ENCODE data around the gene CNIH1. TPM values are rescaled to one million over a fixed set of nuclear protein-coding genes. Genes with fewer than 3 reads are reported as not detected.

The CNIH1 gene
- total and polyA plus RNA-seq, 2 of the 13 experiments (the other 11 are each of a cell fraction or from before 2014, with no cell fraction given), result 166 to 421 TPM

DNA sequence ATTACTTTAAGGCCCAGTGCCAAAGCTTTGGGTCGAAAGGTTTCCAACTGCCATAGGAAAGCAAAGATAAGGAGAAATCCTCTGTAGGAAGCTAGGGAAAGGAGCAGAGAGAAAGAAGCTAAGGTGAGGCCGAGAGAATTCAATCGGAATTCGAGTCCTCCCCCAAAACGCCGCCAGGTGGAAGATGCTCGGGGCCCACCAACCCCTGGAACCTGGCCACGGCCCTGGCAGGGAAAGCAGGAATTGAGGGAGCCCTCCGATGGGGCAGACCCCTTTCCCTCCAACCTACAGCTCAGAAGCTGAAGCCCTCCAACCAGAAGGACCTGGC, 47.1 kb upstream of the CNIH1 start (continued):
- TF ChIP-seq ZNF609 (CRISPR knock-in tag; IDR thresholded peaks at IDR 0.05; ENCODE audit: borderline replicate concordance) (no peak), ZNF18 (CRISPR knock-in tag; IDR thresholded peaks at IDR 0.05; ENCODE audit: insufficient replicate concordance) (no peak), GATAD2A (CRISPR knock-in tag; IDR thresholded peaks at IDR 0.05) (no peak), PPARG (CRISPR knock-in tag; conservative IDR thresholded peaks at IDR 0.05) (no peak), FOXK2 (IDR thresholded peaks at IDR 0.05) (no peak), ONECUT2 (CRISPR knock-in tag; IDR thresholded peaks at IDR 0.05) (no peak), ZNF678 (CRISPR knock-in tag; IDR thresholded peaks at IDR 0.05) (no peak), TMF1 (CRISPR knock-in tag; IDR thresholded peaks at IDR 0.05; ENCODE audit: low read depth) (no peak), NAIF1 (CRISPR knock-in tag; IDR thresholded peaks at IDR 0.05; ENCODE audit: borderline replicate concordance) (no peak), ZNF713 (CRISPR knock-in tag; IDR thresholded peaks at IDR 0.05) (no peak), PCBP1 (IDR thresholded peaks at IDR 0.05; ENCODE audit: borderline replicate concordance, low read depth, low read length) (no peak), TCF7 (IDR thresholded peaks at IDR 0.05; ENCODE audit: low read depth) (no peak), ZNF432 (CRISPR knock-in tag; IDR thresholded peaks at IDR 0.05; ENCODE audit: borderline replicate concordance) (no peak), ZNF782 (CRISPR knock-in tag; IDR thresholded peaks at IDR 0.05; ENCODE audit: borderline replicate concordance) (no peak), KMT2A (CRISPR knock-in tag; IDR thresholded peaks at IDR 0.05) (no peak), RBAK (CRISPR knock-in tag; IDR thresholded peaks at IDR 0.05) (no peak), SMAD3 (CRISPR knock-in tag; IDR thresholded peaks at IDR 0.05) (no peak), ZNF547 (CRISPR knock-in tag; IDR thresholded peaks at IDR 0.05) (no peak), NCOA1 (CRISPR knock-in tag; IDR thresholded peaks at IDR 0.05) (0 out of 2 replicates have a peak, but pooled peaks have one; percentile 13), GTF3A (CRISPR knock-in tag; conservative IDR thresholded peaks at IDR 0.05) (no peak), NCOA5 (CRISPR knock-in tag; IDR thresholded peaks at IDR 0.05) (no peak)
- TF ChIP-seq, protein P1, sequence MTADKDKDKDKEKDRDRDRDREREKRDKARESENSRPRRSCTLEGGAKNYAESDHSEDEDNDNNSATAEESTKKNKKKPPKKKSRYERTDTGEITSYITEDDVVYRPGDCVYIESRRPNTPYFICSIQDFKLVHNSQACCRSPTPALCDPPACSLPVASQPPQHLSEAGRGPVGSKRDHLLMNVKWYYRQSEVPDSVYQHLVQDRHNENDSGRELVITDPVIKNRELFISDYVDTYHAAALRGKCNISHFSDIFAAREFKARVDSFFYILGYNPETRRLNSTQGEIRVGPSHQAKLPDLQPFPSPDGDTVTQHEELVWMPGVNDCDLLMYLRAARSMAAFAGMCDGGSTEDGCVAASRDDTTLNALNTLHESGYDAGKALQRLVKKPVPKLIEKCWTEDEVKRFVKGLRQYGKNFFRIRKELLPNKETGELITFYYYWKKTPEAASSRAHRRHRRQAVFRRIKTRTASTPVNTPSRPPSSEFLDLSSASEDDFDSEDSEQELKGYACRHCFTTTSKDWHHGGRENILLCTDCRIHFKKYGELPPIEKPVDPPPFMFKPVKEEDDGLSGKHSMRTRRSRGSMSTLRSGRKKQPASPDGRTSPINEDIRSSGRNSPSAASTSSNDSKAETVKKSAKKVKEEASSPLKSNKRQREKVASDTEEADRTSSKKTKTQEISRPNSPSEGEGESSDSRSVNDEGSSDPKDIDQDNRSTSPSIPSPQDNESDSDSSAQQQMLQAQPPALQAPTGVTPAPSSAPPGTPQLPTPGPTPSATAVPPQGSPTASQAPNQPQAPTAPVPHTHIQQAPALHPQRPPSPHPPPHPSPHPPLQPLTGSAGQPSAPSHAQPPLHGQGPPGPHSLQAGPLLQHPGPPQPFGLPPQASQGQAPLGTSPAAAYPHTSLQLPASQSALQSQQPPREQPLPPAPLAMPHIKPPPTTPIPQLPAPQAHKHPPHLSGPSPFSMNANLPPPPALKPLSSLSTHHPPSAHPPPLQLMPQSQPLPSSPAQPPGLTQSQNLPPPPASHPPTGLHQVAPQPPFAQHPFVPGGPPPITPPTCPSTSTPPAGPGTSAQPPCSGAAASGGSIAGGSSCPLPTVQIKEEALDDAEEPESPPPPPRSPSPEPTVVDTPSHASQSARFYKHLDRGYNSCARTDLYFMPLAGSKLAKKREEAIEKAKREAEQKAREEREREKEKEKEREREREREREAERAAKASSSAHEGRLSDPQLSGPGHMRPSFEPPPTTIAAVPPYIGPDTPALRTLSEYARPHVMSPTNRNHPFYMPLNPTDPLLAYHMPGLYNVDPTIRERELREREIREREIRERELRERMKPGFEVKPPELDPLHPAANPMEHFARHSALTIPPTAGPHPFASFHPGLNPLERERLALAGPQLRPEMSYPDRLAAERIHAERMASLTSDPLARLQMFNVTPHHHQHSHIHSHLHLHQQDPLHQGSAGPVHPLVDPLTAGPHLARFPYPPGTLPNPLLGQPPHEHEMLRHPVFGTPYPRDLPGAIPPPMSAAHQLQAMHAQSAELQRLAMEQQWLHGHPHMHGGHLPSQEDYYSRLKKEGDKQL (CRISPR knock-in tag; IDR thresholded peaks at IDR 0.05; ENCODE audit: low read depth), result no peak

All from HepG2 (cell line).